Lower leg skin (tissue), 4 donors: ENCODE results near the gene OR4C3. TPM values are rescaled to one million over a fixed set of nuclear protein-coding genes. Genes with fewer than 3 reads are reported as not detected.
"Not testable (repeated sequence)": the region's sequence is repeated elsewhere in the genome, so short reads cannot be mapped to it uniquely, and the experiment has no call there.

Experiments
- DNase-seq, 2 donors: peaks; one replicate each; pipeline ENCODE4 v3.0.0-alpha.2; 2019; ENCODE audit warnings: low spot score in 2 of 2
- H3K4me3 ChIP-seq: fragments of 200-600 bp; sonication (generic); 2 replicates; pipeline ENCODE4 v1.5.1; 2017; ENCODE audit warnings: mild to moderate bottlenecking, low read depth; ENCODE audit not compliant: poor library complexity, severe bottlenecking
- CTCF ChIP-seq, 3 donors: fragments of 450-650 bp; IDR thresholded peaks; one replicate each; pipeline ENCODE4 v1.5.1; 2016; ENCODE audit warnings: antibody characterized with exemption in 3 of 3, mild to moderate bottlenecking in 3 of 3, moderate library complexity in 2 of 3
- POLR2A ChIP-seq, 2 donors: fragments of 450-650 bp; IDR thresholded peaks; one replicate each; pipeline ENCODE4 v1.6.1; 2016 to 2017; ENCODE audit warnings: antibody characterized with exemption in 2 of 2, mild to moderate bottlenecking in 1 of 2, moderate library complexity in 1 of 2
- WGBS, 2 donors: methylation state at CpG; one replicate each; pipeline ENCODE4 v1.1.5; 2018; 5-methylcytosine and 5-hydroxymethylcytosine counted together
- intact Hi-C: fragments of 100-400 bp; cut with DNase I; formaldehyde crosslinking; loops from one replicate; pipeline ENCODE4 v1.15.0; 2023; ENCODE audit warnings: low total_unique reads
- total RNA-seq, 4 donors: library from RNA; depleted of rRNA; stranded (reverse); fragments of >200 nt; gene quantifications; one replicate each; pipeline ENCODE4 v1.1.0, GENCODE V29; 2016

Gene OR4C3
- total RNA-seq, 4 donors from 2014 or later = not detected

GRCh38 chr11:48354013-48354412 is 29.3 kb downstream of the OR4C3 start:
- intact Hi-C loops = no loop called here
- TF ChIP-seq POLR2A (IDR thresholded peaks at IDR 0.05) (no peak), CTCF (IDR thresholded peaks at IDR 0.05) (no peak)
- H3K4me3 ChIP-seq = no peak overlapping the region
- 87 to 94% methylated on average over 4 of the region's 4 CpGs for WGBS, 2 donors
- DNase-seq = no peak

GRCh38 chr11:48354677-48355076 is 30.0 kb downstream of the OR4C3 start:
- intact Hi-C loops = no loop called here

DNA sequence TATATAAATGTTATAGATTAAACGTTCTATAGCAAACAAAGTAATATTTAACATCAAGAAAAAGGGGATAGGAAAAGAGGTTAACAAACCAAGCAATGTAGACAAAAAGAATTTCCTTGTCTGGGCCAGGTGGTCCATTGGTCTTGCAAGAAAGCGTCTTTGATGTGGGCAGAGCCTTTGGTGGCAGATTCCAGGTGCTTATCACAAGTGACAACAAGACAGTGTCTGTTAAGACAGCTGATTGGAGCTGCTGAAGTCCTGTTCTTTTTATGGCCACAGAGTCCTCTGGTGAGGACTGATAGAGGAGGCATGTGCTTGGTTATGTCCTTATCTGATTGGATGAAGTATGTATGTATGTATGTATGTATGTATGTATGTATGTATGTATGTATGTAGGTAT is 36.6 kb downstream of the OR4C3 start:
- intact Hi-C loops, DNase-seq, H3K4me3 ChIP-seq: not testable (repeated sequence)
- 49 to 54% methylated on average over 2 of the region's 2 CpGs for WGBS, 2 donors

More at GRCh38 chr11:48354677-48355076, 30.0 kb downstream of the OR4C3 start:
- 96 to 97% methylated on average over 1 of the region's 1 CpG for WGBS, 2 donors
- no peak for TF ChIP-seq POLR2A (IDR thresholded peaks at IDR 0.05)
- no peak for TF ChIP-seq CTCF (IDR thresholded peaks at IDR 0.05)
- no peak for DNase-seq
- H3K4me3 ChIP-seq = no peak overlapping the region

DNA sequence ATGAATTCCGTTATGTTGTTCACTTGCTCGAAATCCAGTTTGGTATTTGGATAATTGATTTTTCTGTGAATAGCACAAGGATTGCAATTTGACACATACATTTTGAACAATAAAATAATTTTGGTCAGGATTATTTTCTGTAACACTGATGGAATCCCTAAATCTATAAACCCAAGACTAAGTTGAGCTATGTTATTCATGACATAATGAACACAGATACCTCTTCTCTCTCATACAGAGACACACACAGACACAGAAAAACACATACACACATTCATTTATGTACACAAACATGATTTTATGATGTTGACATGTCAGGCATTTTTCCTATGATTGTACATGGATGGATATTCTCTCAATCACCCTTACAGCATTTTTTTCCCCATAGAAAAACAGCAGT is 41.6 kb downstream of the OR4C3 start, which contains the start of gene OR4C5:
Gene OR4C5, minus strand, starts transcription at position 101 of the 400 bp plus-strand sequence. Its CDS starts 0 bp downstream, at position 101.
- no peak for DNase-seq
- TF ChIP-seq CTCF (IDR thresholded peaks at IDR 0.05) = no peak
- TF ChIP-seq POLR2A (IDR thresholded peaks at IDR 0.05) = no peak
- intact Hi-C loops = no loop called here
- no peak within 1 kb of the TSS for H3K4me3 ChIP-seq
- 76 to 85% methylated on average over 2 of the region's 2 CpGs for WGBS, 2 donors

Other genes with a start within 250 kb of the OR4C3 start
- gene OR4B1, start 108.1 kb upstream of the OR4C3 start, total RNA-seq = not detected
- gene OR4X2, start 79.8 kb upstream of the OR4C3 start, total RNA-seq = not detected
- not detected for gene OR4X1, start 61.1 kb upstream of the OR4C3 start, total RNA-seq
- gene OR4S1, start 18.7 kb upstream of the OR4C3 start, total RNA-seq = not detected
- gene OR4C5, start 41.5 kb downstream of the OR4C3 start, total RNA-seq = not detected
- gene OR4A47, start 163.9 kb downstream of the OR4C3 start, total RNA-seq = not detected